HepG2 (cell line): ENCODE data around the gene PTPRU.

ENCODE experiments used
- EP300 ChIP-seq, 3 experiments: sonication (generic) in 1 of 3; formaldehyde crosslinking in 1 of 3; IDR thresholded peaks; 2 replicates each; pipeline versions ENCODE4 v1.5.1 to v1.6.1; 2011 to 2020; ENCODE audit warnings: low read depth in 2 of 3, low read length in 2 of 3, borderline replicate concordance in 1 of 3, improper control_type of control experiment in 1 of 3, mild to moderate bottlenecking in 1 of 3, missing genetic modification reagents in 1 of 3, moderate library complexity in 1 of 3
- FOXA1 ChIP-seq, 2 experiments: fragments of 450-650 bp in 1 of 2; sonication (generic) in 1 of 2; formaldehyde crosslinking in 1 of 2; IDR thresholded peaks; 2 replicates each; pipeline versions ENCODE4 v1.4.0 to v1.6.1; 2016 to 2020; ENCODE audit warnings: missing genetic modification reagents in 1 of 2
- ZFP36L1 ChIP-seq: sonication (generic); formaldehyde crosslinking; IDR thresholded peaks from 2 replicates; pipeline ENCODE4 v1.8.0; 2022; ENCODE audit warnings: mild to moderate bottlenecking, missing genetic modification reagents, moderate library complexity
- TF ChIP-seq, protein P1 (sequence below): sonication (generic); formaldehyde crosslinking; IDR thresholded peaks from 2 replicates; pipeline ENCODE4 v1.5.0; 2020; ENCODE audit warnings: mild to moderate bottlenecking, missing genetic modification reagents, moderate library complexity
- TF ChIP-seq, protein P2 (sequence below): sonication (generic); formaldehyde crosslinking; IDR thresholded peaks from 2 replicates; pipeline ENCODE4 v1.5.0; 2020; ENCODE audit warnings: mild to moderate bottlenecking, missing genetic modification reagents

DNA sequence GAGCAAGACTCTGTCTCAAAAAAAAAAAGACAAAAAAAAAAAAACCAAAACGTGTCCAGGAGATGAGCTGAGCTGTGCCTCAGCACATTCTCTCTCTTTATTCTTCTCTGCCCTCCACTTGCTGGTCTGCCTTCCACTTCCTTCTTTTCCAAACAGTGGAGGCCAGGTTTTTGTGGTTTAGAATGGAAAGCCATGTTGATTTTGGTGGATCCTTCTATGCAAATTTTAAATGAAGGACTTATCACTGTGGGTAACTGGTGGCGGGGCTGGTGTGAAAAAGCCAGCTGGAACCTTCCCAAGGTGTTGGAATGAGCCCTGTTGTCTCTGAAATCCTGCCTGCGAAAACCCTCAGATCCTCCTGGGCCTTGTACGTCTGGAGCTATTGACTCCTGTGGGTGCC lies 61.9 kb downstream of the PTPRU start:
- no peak for TF ChIP-seq FOXA1 (IDR thresholded peaks at IDR 0.05)
- TF ChIP-seq FOXA1 (CRISPR knock-in tag; IDR thresholded peaks at IDR 0.05), result no peak
- no peak for TF ChIP-seq ZFP36L1 (CRISPR knock-in tag)
- TF ChIP-seq, protein P1, sequence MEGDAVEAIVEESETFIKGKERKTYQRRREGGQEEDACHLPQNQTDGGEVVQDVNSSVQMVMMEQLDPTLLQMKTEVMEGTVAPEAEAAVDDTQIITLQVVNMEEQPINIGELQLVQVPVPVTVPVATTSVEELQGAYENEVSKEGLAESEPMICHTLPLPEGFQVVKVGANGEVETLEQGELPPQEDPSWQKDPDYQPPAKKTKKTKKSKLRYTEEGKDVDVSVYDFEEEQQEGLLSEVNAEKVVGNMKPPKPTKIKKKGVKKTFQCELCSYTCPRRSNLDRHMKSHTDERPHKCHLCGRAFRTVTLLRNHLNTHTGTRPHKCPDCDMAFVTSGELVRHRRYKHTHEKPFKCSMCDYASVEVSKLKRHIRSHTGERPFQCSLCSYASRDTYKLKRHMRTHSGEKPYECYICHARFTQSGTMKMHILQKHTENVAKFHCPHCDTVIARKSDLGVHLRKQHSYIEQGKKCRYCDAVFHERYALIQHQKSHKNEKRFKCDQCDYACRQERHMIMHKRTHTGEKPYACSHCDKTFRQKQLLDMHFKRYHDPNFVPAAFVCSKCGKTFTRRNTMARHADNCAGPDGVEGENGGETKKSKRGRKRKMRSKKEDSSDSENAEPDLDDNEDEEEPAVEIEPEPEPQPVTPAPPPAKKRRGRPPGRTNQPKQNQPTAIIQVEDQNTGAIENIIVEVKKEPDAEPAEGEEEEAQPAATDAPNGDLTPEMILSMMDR (CRISPR knock-in tag), result no peak
- no peak for TF ChIP-seq EP300 (IDR thresholded peaks at IDR 0.05; ENCODE audit: low read depth in 2 of 2, low read length in 2 of 2)
- no peak for TF ChIP-seq EP300 (CRISPR knock-in tag; IDR thresholded peaks at IDR 0.05; ENCODE audit: borderline replicate concordance)
- TF ChIP-seq, protein P2, sequence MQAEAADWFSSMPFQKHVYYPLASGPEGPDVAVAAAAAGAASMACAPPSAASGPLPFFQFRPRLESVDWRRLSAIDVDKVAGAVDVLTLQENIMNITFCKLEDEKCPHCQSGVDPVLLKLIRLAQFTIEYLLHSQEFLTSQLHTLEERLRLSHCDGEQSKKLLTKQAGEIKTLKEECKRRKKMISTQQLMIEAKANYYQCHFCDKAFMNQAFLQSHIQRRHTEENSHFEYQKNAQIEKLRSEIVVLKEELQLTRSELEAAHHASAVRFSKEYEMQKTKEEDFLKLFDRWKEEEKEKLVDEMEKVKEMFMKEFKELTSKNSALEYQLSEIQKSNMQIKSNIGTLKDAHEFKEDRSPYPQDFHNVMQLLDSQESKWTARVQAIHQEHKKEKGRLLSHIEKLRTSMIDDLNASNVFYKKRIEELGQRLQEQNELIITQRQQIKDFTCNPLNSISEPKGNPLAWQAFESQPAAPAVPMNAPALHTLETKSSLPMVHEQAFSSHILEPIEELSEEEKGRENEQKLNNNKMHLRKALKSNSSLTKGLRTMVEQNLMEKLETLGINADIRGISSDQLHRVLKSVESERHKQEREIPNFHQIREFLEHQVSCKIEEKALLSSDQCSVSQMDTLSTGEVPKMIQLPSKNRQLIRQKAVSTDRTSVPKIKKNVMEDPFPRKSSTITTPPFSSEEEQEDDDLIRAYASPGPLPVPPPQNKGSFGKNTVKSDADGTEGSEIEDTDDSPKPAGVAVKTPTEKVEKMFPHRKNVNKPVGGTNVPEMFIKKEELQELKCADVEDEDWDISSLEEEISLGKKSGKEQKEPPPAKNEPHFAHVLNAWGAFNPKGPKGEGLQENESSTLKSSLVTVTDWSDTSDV (CRISPR knock-in tag), result no peak
